A172 (cell line): Measurements from ENCODE around the gene PROSER3. TPM values are rescaled to one million over a fixed set of nuclear protein-coding genes. Genes with fewer than 3 reads are reported as not detected.

ENCODE experiments used
- DNase-seq: peaks from one replicate; pipeline ENCODE4 v3.0.0-alpha.2; 2015; ENCODE audit warnings: low spot score
- total RNA-seq: library from RNA; depleted of rRNA; stranded (reverse); fragments of >200 nt; shearing (Covaris generic); gene quantifications from 2 replicates; pipeline ENCODE4 v1.2.3, GENCODE V29; 2014; rRNA removed

The PROSER3 gene
- 5.7 and 7.0 TPM in 2 replicates for total RNA-seq

- peak; percentile 100 for DNase-seq
Observed at GRCh38 chr19:35757749-35758608, at the start of gene PROSER3. Gene PROSER3 (plus strand): TSS chr19:35758176. CDS start chr19:35758216, 40 bp downstream.

- DNase-seq: no peak
Observed at GRCh38 chr19:35708391-35708790, 49.6 kb upstream of the PROSER3 start.

- no peak for DNase-seq
Observed at GRCh38 chr19:35710784-35711723, 46.9 kb upstream of the PROSER3 start.

- no peak for DNase-seq
Observed at GRCh38 chr19:35712567-35713505, 45.1 kb upstream of the PROSER3 start.

- no peak for DNase-seq
Observed at GRCh38 chr19:35713506-35713850, 44.5 kb upstream of the PROSER3 start.

- no peak for DNase-seq
Observed at GRCh38 chr19:35713904-35714495, 44.0 kb upstream of the PROSER3 start.

- DNase-seq: no peak
Observed at GRCh38 chr19:35714601-35715354, 43.2 kb upstream of the PROSER3 start.

GRCh38 chr19:35715355-35715809 is 42.6 kb upstream of the PROSER3 start:
- DNase-seq: no peak

GRCh38 chr19:35715981-35716800 is 41.8 kb upstream of the PROSER3 start:
- DNase-seq: no peak

- DNase-seq: peak; percentile 88
Observed at GRCh38 chr19:35716801-35717664, 40.9 kb upstream of the PROSER3 start.

- DNase-seq: peak; percentile 89
Observed at GRCh38 chr19:35717665-35718344, 40.2 kb upstream of the PROSER3 start, which contains the start of gene KMT2B. Gene KMT2B (plus strand): TSS chr19:35718003. CDS start chr19:35718019, 16 bp downstream.

- no peak for DNase-seq
Observed at GRCh38 chr19:35718345-35719041, 39.5 kb upstream of the PROSER3 start.

- no peak for DNase-seq
Observed at GRCh38 chr19:35719402-35720162, 38.4 kb upstream of the PROSER3 start.

GRCh38 chr19:35720163-35720524 is 37.8 kb upstream of the PROSER3 start:
- DNase-seq: no peak

- DNase-seq: no peak
Observed at GRCh38 chr19:35720648-35721047, 37.3 kb upstream of the PROSER3 start.

GRCh38 chr19:35721374-35721773 is 36.6 kb upstream of the PROSER3 start:
- DNase-seq: no peak
